ENCODE data around the gene TLCD3A.
A peak's percentile ranks its signal among the peaks of the same experiment; 100 is the strongest.

Gene TLCD3A

DNA sequence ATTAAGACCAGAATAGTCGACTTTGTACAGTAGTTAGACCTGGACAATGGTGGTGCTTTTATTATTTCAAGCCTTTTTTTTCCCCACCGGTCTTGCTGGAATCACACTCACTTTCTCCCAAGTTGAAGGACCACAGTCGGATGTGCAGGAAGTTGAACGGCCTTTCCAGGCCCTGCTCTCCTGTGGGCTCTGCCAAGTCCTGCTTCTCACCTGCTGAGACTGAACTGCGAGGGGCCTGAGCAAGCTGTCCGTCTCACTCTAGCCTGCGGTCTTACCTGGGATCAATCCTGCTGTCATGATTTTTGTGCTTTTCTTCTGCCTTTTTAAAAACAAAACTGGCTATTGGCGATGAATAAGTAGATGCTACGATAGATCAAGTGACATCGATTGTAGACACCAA lies 1.3 kb downstream of the TLCD3A start:
- Histone ChIP-seq H3K4me1 (no peaks in the 10 kb centered on the region), H3K9me3 (no peaks in the 10 kb centered on the region), H3K27me3 (no peaks in the 10 kb centered on the region), H3K36me3 (0 out of 2 replicates have a peak, but pooled peaks cover 4% of the 10 kb centered on the region), H3K4me3 (ENCODE audit: low read depth, low read length) (peak overlapping the region; percentile 62)
- no peak for DNase-seq
- TF ChIP-seq, protein P1, sequence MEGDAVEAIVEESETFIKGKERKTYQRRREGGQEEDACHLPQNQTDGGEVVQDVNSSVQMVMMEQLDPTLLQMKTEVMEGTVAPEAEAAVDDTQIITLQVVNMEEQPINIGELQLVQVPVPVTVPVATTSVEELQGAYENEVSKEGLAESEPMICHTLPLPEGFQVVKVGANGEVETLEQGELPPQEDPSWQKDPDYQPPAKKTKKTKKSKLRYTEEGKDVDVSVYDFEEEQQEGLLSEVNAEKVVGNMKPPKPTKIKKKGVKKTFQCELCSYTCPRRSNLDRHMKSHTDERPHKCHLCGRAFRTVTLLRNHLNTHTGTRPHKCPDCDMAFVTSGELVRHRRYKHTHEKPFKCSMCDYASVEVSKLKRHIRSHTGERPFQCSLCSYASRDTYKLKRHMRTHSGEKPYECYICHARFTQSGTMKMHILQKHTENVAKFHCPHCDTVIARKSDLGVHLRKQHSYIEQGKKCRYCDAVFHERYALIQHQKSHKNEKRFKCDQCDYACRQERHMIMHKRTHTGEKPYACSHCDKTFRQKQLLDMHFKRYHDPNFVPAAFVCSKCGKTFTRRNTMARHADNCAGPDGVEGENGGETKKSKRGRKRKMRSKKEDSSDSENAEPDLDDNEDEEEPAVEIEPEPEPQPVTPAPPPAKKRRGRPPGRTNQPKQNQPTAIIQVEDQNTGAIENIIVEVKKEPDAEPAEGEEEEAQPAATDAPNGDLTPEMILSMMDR (IDR thresholded peaks at IDR 0.05; ENCODE audit: low read depth, low read length), result no peak

DNA sequence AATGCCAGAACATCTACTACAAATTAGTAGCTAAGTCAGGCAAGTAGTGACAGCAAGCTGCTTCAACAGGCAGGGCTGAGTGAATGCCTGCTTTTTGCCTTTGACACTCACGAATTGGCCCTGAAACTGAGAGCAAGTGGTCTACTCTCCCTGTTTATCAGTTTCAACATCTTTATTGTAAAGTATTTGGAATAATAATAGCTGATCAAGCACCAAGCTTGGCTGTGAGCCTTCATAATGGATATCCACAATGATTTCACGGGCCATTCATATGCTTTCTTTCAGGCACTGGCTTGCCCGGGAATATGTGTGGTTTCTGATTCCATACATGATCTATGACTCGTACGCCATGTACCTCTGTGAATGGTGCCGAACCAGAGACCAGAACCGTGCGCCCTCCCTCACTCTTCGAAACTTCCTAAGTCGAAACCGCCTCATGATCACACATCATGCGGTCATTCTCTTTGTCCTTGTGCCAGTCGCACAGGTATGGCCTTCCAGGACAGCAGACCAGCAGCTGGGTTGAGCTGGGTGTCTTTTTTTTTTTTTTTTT lies 5.2 kb downstream of the TLCD3A start:
- no peak for DNase-seq
- H3K27me3 ChIP-seq, result no peaks in the 10 kb centered on the region
- H3K4me1 ChIP-seq, result no peaks in the 10 kb centered on the region
- H3K9me3 ChIP-seq, result no peaks in the 10 kb centered on the region
- no peak overlapping the region for H3K4me3 ChIP-seq (ENCODE audit: low read depth, low read length)
- TF ChIP-seq, protein P1 (IDR thresholded peaks at IDR 0.05; ENCODE audit: low read depth, low read length), result no peak
- peaks cover 4% of the 10 kb centered on the region; the same call in 1 of the 2 replicates for H3K36me3 ChIP-seq

DNA sequence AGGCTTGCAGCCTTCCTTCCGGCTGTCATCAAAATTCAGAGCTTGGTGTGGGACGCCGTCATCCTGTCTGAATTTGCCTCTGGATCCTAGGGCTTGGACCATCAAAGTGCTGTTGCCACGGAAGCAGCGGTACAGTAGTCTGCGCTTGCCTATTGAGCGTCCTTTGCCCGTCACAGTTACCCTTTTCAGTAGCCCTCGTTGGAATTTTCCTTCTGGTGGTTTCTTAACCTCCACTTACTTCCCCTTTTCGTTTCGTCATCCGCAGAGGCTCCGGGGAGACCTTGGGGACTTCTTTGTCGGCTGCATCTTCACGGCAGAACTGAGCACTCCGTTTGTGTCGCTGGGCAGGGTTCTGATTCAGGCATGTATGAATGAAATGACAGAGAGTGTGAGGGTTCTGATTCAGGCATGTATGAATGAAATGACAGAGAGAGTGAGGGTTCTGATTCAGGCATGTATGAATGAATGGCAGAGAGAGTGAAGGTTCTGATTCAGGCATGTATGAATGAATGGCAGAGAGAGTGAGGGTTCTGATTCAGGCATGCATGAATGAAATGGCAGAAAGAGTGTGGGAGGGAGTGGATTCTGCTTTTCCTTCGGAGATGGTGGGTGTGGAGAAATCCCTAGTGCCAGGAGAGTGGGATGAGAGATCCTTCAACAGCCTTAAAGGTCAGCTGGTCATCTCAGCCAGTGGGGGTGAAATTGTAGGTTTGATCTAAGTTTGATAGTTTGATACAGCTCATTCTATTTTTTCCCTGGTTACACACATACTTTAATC lies 8.0 kb downstream of the TLCD3A start:
- Histone ChIP-seq H3K27me3 (no peaks in the 10 kb centered on the region), H3K4me3 (ENCODE audit: low read depth, low read length) (no peak overlapping the region), H3K36me3 (peaks cover 17% of the 10 kb centered on the region), H3K9me3 (no peaks in the 10 kb centered on the region), H3K4me1 (no peaks in the 10 kb centered on the region)
- TF ChIP-seq, protein P1 (IDR thresholded peaks at IDR 0.05; ENCODE audit: low read depth, low read length), result no peak
- no peak for DNase-seq

DNA sequence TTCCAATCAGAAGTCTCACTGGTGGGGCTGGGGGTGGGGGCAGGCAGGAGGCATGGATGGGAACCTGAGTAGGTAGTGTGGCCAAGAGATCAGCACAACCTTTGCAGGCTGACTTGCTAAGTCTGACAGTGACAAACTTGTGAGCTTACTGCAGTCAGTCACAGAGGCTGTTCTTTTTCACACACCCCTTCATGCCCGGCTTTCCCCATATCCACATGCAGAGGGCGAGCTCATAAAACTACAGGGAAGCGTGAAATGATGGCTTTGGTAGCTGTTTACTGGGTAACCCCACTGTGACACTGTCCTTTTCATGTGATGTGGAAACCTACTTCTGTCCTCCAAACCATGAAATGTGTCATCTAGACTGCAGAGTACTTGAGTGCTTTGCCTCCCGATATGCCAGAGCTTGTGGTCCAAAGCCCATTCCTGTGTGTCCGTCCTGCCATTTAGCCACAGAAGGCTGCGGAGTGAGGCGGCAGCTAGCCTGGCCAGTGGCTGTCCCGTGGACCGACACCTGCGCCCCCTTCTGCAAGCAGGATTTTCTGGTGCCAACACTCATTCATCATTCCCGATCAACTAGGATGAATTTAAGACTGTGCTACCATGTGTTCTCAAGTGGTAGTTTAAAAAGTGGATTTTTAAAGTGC lies 9.9 kb downstream of the TLCD3A start:
- Histone ChIP-seq H3K4me3 (ENCODE audit: low read depth, low read length) (no peak overlapping the region), H3K4me1 (no peaks in the 10 kb centered on the region), H3K9me3 (no peaks in the 10 kb centered on the region), H3K27me3 (no peaks in the 10 kb centered on the region), H3K36me3 (peaks cover 31% of the 10 kb centered on the region)
- no peak for DNase-seq
- TF ChIP-seq, protein P1 (IDR thresholded peaks at IDR 0.05; ENCODE audit: low read depth, low read length), result no peak

DNA sequence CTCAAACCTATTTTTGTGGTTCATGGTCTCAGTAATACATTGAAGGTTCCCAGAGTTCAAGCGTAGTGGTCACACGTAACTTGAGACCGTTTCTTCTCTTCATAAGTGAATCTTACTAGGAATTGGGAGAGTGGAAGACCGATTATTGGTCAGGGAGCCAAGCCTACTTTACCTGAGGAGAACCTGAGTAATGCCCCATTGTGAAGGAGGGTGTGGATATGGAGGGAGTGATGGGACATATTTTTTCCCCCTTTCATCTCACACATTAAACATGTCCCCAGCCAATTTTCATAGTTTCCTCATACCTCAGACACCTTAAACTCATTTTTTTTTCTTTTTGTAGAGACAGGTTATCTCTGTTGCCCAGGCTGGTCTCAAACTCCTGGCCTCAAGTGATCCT lies 10.7 kb downstream of the TLCD3A start:
- no peak for DNase-seq
- H3K27me3 ChIP-seq, result no peaks in the 10 kb centered on the region
- peaks cover 36% of the 10 kb centered on the region for H3K36me3 ChIP-seq
- H3K4me1 ChIP-seq, result no peaks in the 10 kb centered on the region
- no peaks in the 10 kb centered on the region for H3K9me3 ChIP-seq
- H3K4me3 ChIP-seq (ENCODE audit: low read depth, low read length), result no peak overlapping the region
- TF ChIP-seq, protein P1 (IDR thresholded peaks at IDR 0.05; ENCODE audit: low read depth, low read length), result no peak

DNA sequence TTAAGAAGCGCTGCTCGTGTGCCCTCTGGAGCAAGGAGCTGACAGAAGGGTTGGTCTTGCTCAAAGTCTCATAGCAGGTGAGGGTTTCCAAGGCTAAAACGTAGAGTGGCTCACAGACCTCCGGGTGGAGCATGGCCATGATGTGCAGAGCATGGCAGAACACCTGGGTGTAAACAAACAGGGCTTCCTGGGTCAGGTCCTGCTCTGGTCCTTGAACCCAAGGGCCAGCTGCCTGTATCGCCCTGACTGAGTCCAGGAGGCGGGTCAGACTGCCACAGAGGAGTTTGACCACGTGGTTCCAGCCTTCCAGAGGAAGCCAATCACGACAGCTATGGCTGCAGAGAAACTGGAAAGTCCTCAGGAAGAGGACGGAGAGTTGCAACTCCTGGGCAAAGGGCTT lies 12.5 kb downstream of the TLCD3A start:
- Histone ChIP-seq H3K4me3 (ENCODE audit: low read depth, low read length) (no peak overlapping the region), H3K9me3 (no peaks in the 10 kb centered on the region), H3K36me3 (peaks cover 31% of the 10 kb centered on the region), H3K4me1 (no peaks in the 10 kb centered on the region), H3K27me3 (no peaks in the 10 kb centered on the region)
- TF ChIP-seq, protein P1 (IDR thresholded peaks at IDR 0.05; ENCODE audit: low read depth, low read length), result no peak
- no peak for DNase-seq

All from BE2C (cell line).